Smooth muscle cell (in vitro differentiated cells): Measurements from ENCODE around the gene CD53. TPM values are rescaled to one million over a fixed set of nuclear protein-coding genes. Genes with fewer than 3 reads are reported as not detected.

ENCODE experiments used
- DNase-seq: peaks from one replicate; lab custom pipeline; 2025; ENCODE audit not compliant: unreplicated experiment; lab: John Stamatoyannopoulos, UW
- H2AFZ ChIP-seq: fragments of 200-600 bp; sonication (generic); 2 replicates; pipeline ENCODE4 v1.6.0; 2016; ENCODE audit warnings: antibody characterized with exemption, low read depth, mild to moderate bottlenecking
- H3F3A ChIP-seq: fragments of 200-600 bp; sonication (generic); 2 replicates; pipeline ENCODE4 v1.6.0; 2017; ENCODE audit warnings: antibody characterized with exemption, low read depth
- H3K27ac ChIP-seq: fragments of 200-600 bp; sonication (generic); 2 replicates; pipeline ENCODE4 v1.5.1; 2016; ENCODE audit warnings: low read depth, mild to moderate bottlenecking
- H3K27me3 ChIP-seq: fragments of 200-600 bp; sonication (generic); 2 replicates; pipeline ENCODE4 v1.6.1; 2016; ENCODE audit warnings: low read depth, mild to moderate bottlenecking
- H3K36me3 ChIP-seq: fragments of 200-600 bp; sonication (generic); 2 replicates; pipeline ENCODE4 v1.5.1; 2016; ENCODE audit warnings: low read depth
- H3K4me1 ChIP-seq: fragments of 200-600 bp; sonication (generic); 2 replicates; pipeline ENCODE4 v1.5.1; 2016; ENCODE audit warnings: low read depth
- H3K4me2 ChIP-seq: fragments of 200-600 bp; sonication (generic); 2 replicates; pipeline ENCODE4 v1.6.0; 2016; ENCODE audit warnings: mild to moderate bottlenecking
- H3K4me3 ChIP-seq: fragments of 200-600 bp; sonication (generic); 2 replicates; pipeline ENCODE4 v1.5.1; 2016; ENCODE audit warnings: mild to moderate bottlenecking
- H3K79me2 ChIP-seq: fragments of 200-600 bp; sonication (generic); 2 replicates; pipeline ENCODE4 v1.6.0; 2016; ENCODE audit warnings: low read depth, mild to moderate bottlenecking
- H3K9ac ChIP-seq: fragments of 200-600 bp; sonication (generic); 2 replicates; pipeline ENCODE4 v1.6.0; 2016; ENCODE audit warnings: low read depth
- H3K9me3 ChIP-seq: fragments of 200-600 bp; sonication (generic); replicated peaks from 2 replicates; pipeline ENCODE4 v1.5.1; 2016; ENCODE audit warnings: low read depth
- H4K20me1 ChIP-seq: fragments of 200-600 bp; sonication (generic); 2 replicates; pipeline ENCODE4 v1.6.0; 2016; ENCODE audit warnings: low read depth
- WGBS: methylation state at CpG from one replicate; pipeline ENCODE4 v1.1.7; 2016; ENCODE audit warnings: low lambda C conversion rate; 5-methylcytosine and 5-hydroxymethylcytosine counted together
- polyA plus RNA-seq: library from polyadenylated mRNA; unstranded; fragments of >200 nt; fragmentation: Nextera tagmentation; extraction: Ambion mirVana; gene quantifications from 2 replicates; pipeline ENCODE4 v1.2.1, GENCODE V29; 2016
- total RNA-seq: library from RNA; depleted of rRNA; stranded (reverse); fragments of >200 nt; gene quantifications from 2 replicates; pipeline ENCODE4 v1.2.3, GENCODE V29; 2014
- TF ChIP-seq, protein P1 (sequence below): fragments of 200-600 bp; sonication (generic); IDR thresholded peaks from 2 replicates; pipeline ENCODE4 v1.5.1; 2017; ENCODE audit warnings: borderline replicate concordance, mild to moderate bottlenecking, antibody characterized with exemption; ENCODE audit not compliant: insufficient read depth, poor library complexity, severe bottlenecking

Gene CD53
- total and polyA plus RNA-seq, 2 experiments from 2014 or later = not detected

DNA sequence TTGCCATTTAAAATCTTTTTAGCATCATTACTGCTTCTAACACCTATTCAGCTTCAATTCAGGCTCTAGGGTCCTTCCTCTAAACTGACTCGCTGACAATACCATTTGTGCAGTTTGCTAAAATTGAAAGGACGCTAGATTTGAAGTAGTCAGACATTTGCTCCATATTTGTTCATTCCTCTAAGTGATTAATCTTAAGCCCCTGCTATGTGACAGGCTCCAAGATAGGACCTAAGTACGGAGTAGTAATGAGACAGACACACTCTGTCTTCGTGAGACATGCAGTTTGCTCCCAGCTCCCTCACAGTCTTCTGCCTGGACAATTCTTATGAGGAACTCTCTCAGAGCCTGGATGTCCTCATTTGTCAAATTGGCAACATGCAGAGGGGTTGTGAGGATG, 26.1 kb upstream of the CD53 start:
- H3K9ac ChIP-seq = no peak overlapping the region
- no peaks in the 10 kb centered on the region for H3F3A ChIP-seq
- no peak overlapping the region for H3K27ac ChIP-seq
- no peaks in the 10 kb centered on the region for H3K79me2 ChIP-seq
- WGBS = 60% methylated on average over 4 of the region's 4 CpGs
- TF ChIP-seq, protein P1, sequence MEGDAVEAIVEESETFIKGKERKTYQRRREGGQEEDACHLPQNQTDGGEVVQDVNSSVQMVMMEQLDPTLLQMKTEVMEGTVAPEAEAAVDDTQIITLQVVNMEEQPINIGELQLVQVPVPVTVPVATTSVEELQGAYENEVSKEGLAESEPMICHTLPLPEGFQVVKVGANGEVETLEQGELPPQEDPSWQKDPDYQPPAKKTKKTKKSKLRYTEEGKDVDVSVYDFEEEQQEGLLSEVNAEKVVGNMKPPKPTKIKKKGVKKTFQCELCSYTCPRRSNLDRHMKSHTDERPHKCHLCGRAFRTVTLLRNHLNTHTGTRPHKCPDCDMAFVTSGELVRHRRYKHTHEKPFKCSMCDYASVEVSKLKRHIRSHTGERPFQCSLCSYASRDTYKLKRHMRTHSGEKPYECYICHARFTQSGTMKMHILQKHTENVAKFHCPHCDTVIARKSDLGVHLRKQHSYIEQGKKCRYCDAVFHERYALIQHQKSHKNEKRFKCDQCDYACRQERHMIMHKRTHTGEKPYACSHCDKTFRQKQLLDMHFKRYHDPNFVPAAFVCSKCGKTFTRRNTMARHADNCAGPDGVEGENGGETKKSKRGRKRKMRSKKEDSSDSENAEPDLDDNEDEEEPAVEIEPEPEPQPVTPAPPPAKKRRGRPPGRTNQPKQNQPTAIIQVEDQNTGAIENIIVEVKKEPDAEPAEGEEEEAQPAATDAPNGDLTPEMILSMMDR = no peak
- peaks cover 9% of the 10 kb centered on the region for H3K27me3 ChIP-seq
- no peak overlapping the region for H2AFZ ChIP-seq
- H4K20me1 ChIP-seq = no peaks in the 10 kb centered on the region
- H3K4me1 ChIP-seq = no peaks in the 10 kb centered on the region
- no peaks in the 10 kb centered on the region for H3K36me3 ChIP-seq
- no peak overlapping the region for H3K4me3 ChIP-seq
- no peaks in the 10 kb centered on the region for H3K9me3 ChIP-seq
- no peak for DNase-seq
- no peak overlapping the region for H3K4me2 ChIP-seq

DNA sequence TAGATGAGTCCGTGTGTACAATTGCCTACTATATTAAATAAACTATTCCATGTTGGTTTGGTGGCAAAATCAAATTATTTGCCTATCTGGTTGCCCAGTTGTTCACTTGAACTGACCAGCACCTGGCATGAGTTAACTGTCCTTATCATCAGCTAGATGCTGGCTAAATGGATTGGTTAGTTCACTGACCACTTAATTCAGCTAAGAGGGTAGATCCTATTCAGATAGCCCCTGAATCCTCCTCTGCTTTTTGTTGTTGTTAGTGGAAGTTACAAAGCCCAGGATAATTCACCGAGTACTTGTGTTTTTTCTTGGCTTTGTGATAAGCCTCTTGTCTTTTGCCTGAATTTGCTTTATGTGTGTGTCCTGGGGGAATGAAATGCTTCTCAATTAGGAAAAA, 22.8 kb upstream of the CD53 start:
- Histone ChIP-seq H3K4me3 (no peak overlapping the region), H3K79me2 (no peaks in the 10 kb centered on the region), H3K4me1 (no peaks in the 10 kb centered on the region), H2AFZ (no peak overlapping the region), H3K27me3 (peaks cover 5% of the 10 kb centered on the region), H3F3A (no peaks in the 10 kb centered on the region), H3K4me2 (no peak overlapping the region), H3K27ac (no peak overlapping the region), H3K36me3 (no peaks in the 10 kb centered on the region), H3K9me3 (no peaks in the 10 kb centered on the region), H3K9ac (no peak overlapping the region), H4K20me1 (no peaks in the 10 kb centered on the region)
- no peak for DNase-seq
- WGBS = 60% methylated on average over 2 of the region's 2 CpGs
- TF ChIP-seq, protein P1 = no peak

DNA sequence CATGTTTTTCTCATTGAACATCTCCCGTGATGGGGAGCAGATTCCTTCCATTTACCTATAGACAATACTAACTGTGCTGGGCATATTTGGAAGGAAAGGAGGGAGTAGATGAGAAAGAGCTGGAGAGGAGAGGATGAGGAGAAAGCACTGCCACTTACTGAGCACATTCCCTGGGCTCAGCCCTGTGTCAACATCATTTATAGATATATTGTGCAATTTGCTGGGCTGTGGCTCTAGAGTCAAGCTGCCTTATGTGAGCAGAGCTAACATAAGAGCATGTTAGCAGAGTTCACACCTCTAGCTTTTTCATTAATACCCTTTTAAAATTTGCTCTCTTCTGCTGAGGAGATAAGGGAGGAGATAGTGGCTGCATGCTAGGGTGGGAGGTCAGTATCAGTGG, 22.3 kb upstream of the CD53 start:
- no peaks in the 10 kb centered on the region for H4K20me1 ChIP-seq
- WGBS = 73% methylated on average over 1 of the region's 1 CpG

DNA sequence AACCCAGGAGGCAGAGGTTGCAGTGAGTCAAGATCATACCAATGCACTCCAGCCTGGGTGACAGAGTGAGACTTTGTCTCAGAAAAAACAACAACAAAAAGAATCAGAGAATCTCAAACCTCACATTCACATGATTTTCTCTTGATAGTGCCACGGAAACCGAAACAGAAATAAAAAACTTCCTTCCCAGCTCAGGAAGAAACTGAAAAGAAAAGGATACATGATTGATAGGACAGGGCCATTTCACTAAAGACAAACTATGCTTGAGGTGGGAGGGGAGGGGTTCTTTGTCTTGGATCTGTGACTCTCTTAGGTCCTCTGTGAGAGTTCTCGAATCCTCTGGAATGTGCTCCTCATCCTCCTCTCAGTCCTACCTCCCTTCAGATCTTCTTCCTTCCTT, 19.8 kb upstream of the CD53 start:
- TF ChIP-seq, protein P1 = no peak
- no peaks in the 10 kb centered on the region for H3K36me3 ChIP-seq
- no peaks in the 10 kb centered on the region for H3F3A ChIP-seq
- no peaks in the 10 kb centered on the region for H3K79me2 ChIP-seq
- H3K27ac ChIP-seq = no peak overlapping the region
- H3K4me3 ChIP-seq = no peak overlapping the region
- H4K20me1 ChIP-seq = no peaks in the 10 kb centered on the region
- no peak for DNase-seq
- H3K4me2 ChIP-seq = no peak overlapping the region
- H3K27me3 ChIP-seq = no peaks in the 10 kb centered on the region
- H2AFZ ChIP-seq = no peak overlapping the region
- H3K9me3 ChIP-seq = no peaks in the 10 kb centered on the region
- no peak overlapping the region for H3K9ac ChIP-seq
- WGBS = 99% methylated on average over 3 of the region's 3 CpGs
- H3K4me1 ChIP-seq = no peaks in the 10 kb centered on the region

More for the DNA sequence above, 22.3 kb upstream of the CD53 start:
- Histone ChIP-seq H3F3A (no peaks in the 10 kb centered on the region), H3K4me1 (no peaks in the 10 kb centered on the region), H3K79me2 (no peaks in the 10 kb centered on the region), H2AFZ (no peak overlapping the region), H3K9me3 (no peaks in the 10 kb centered on the region), H3K9ac (no peak overlapping the region), H3K36me3 (no peaks in the 10 kb centered on the region), H3K27me3 (peaks cover 5% of the 10 kb centered on the region), H3K4me3 (no peak overlapping the region), H3K4me2 (no peak overlapping the region), H3K27ac (no peak overlapping the region)
- TF ChIP-seq, protein P1 = no peak
- no peak for DNase-seq
